H1 (cell line): ENCODE measurements around the gene CLIC1. TPM values are rescaled to one million over a fixed set of nuclear protein-coding genes. Genes with fewer than 3 reads are reported as not detected.

Experiments
- CTCF ChIA-PET: fragments of 300-600 bp; sonication (Branson Sonifier 250); formaldehyde crosslinking; loops from one replicate; lab custom pipeline; 2021; ENCODE audit not compliant: partially characterized antibody; lab: Charles Lee
- POLR2A ChIA-PET: fragments of 300-600 bp; sonication (Branson Sonifier 250); formaldehyde crosslinking; loops from one replicate; lab custom pipeline; 2021; ENCODE audit warnings: inconsistent platforms; ENCODE audit not compliant: partially characterized antibody; lab: Charles Lee
- DNase-seq, 2 experiments: peaks; one replicate each; pipeline versions ENCODE4 v3.0.0 to v3.0.0-alpha.2; 2010 to 2022; ENCODE audit warnings: low spot score in 2 of 2, low read depth in 1 of 2, mixed read lengths in 1 of 2
- FAIRE-seq: peaks from 2 replicates; lab custom pipeline; 2011; peaks lifted over from hg19 to GRCh38; lab: Jason Lieb, UNC
- H2AFZ ChIP-seq: 2 replicates; pipeline ENCODE4 v1.8.1; 2012; ENCODE audit warnings: low read length, inconsistent platforms
- H2AK5ac ChIP-seq: 2 replicates; pipeline ENCODE4 v1.6.1; 2013; ENCODE audit warnings: low read depth, low read length
- H2BK120ac ChIP-seq: replicated peaks from 2 replicates; pipeline ENCODE3; 2013; ENCODE audit warnings: low read depth, low read length, inconsistent platforms
- H2BK12ac ChIP-seq: 2 replicates; pipeline ENCODE4 v1.6.1; 2013; ENCODE audit warnings: low read depth, low read length
- H2BK15ac ChIP-seq: 2 replicates; pipeline ENCODE4 v1.6.1; 2013; ENCODE audit warnings: low read length
- H2BK20ac ChIP-seq: 2 replicates; pipeline ENCODE4 v1.6.1; 2013; ENCODE audit warnings: low read length
- H2BK5ac ChIP-seq: 2 replicates; pipeline ENCODE4 v1.6.1; 2013; ENCODE audit warnings: low read depth, low read length
- H3K14ac ChIP-seq: 2 replicates; pipeline ENCODE4 v1.6.1; 2013; ENCODE audit warnings: inconsistent platforms; ENCODE audit not compliant: insufficient read length
- H3K18ac ChIP-seq: 2 replicates; pipeline ENCODE4 v1.6.1; 2013; ENCODE audit warnings: low read length; ENCODE audit errors: extremely low read depth
- H3K23ac ChIP-seq: 2 replicates; pipeline ENCODE4 v1.6.1; 2013; ENCODE audit warnings: inconsistent platforms; ENCODE audit not compliant: insufficient read length
- H3K23me2 ChIP-seq: 2 replicates; pipeline ENCODE4 v1.6.1; 2013; ENCODE audit warnings: low read depth, low read length
- H3K27ac ChIP-seq: 2 replicates; pipeline ENCODE4 v1.6.1; 2011; ENCODE audit warnings: low read depth, low read length, inconsistent platforms
- H3K27me3 ChIP-seq, 4 experiments: replicated peaks in 1 of 4; 1 replicate in 1 of 4; 2 replicates in 3 of 4; pipeline versions ENCODE4 v1.6.1 to v1.8.1; 2011 to 2013; ENCODE audit warnings: low read length in 3 of 4, mild to moderate bottlenecking in 3 of 4, inconsistent platforms in 2 of 4, mixed read lengths in 2 of 4, moderate library complexity in 1 of 4; ENCODE audit not compliant: control insufficient read depth in 3 of 4, insufficient read depth in 3 of 4; ENCODE audit errors: extremely low read depth in 1 of 4
- H3K36me3 ChIP-seq, 4 experiments: 2 replicates each; pipeline versions ENCODE4 v1.6.1 to v1.8.1; 2011 to 2013; ENCODE audit warnings: mild to moderate bottlenecking in 4 of 4, low read length in 3 of 4, moderate library complexity in 2 of 4, control low read depth in 1 of 4, inconsistent platforms in 1 of 4; ENCODE audit not compliant: insufficient read depth in 4 of 4, control insufficient read depth in 2 of 4
- H3K4ac ChIP-seq: replicated peaks from 2 replicates; pipeline ENCODE3; 2013; ENCODE audit warnings: low read length, low read depth, mixed read lengths, inconsistent platforms; ENCODE audit not compliant: insufficient read length
- H3K4me1 ChIP-seq, 4 experiments: replicated peaks in 1 of 4; 1 replicate in 1 of 4; 2 replicates in 3 of 4; pipeline versions ENCODE4 v1.6.1 to v1.8.1; 2011 to 2013; ENCODE audit warnings: low read length in 3 of 4, inconsistent platforms in 2 of 4, mixed read lengths in 1 of 4; ENCODE audit not compliant: insufficient read depth in 4 of 4, control insufficient read depth in 3 of 4
- H3K4me2 ChIP-seq, 2 experiments: 2 replicates each; pipeline versions ENCODE4 v1.6.1 to v1.8.1; 2011 to 2013; ENCODE audit warnings: low read depth in 2 of 2, low read length in 2 of 2, control low read depth in 1 of 2, inconsistent platforms in 1 of 2, mild to moderate bottlenecking in 1 of 2; ENCODE audit not compliant: insufficient read depth in 1 of 2
- H3K4me3 ChIP-seq, 4 experiments: fragments of 200-600, 300-600 bp in 1 of 4; sonication (generic), shearing (Covaris generic), sonication (Bioruptor Twin) in 1 of 4; 2 replicates each; pipeline versions ENCODE4 v1.5.1 to v1.8.1; 2011 to 2016; ENCODE audit warnings: low read length in 4 of 4, low read depth in 3 of 4, control low read depth in 2 of 4, inconsistent platforms in 2 of 4, mild to moderate bottlenecking in 2 of 4, mixed read lengths in 1 of 4, moderate library complexity in 1 of 4; ENCODE audit not compliant: insufficient read depth in 2 of 4; ENCODE audit errors: extremely low read depth in 1 of 4
- H3K56ac ChIP-seq: replicated peaks from 2 replicates; pipeline ENCODE3; 2013; ENCODE audit warnings: low read depth, mild to moderate bottlenecking, mixed read lengths, low read length, inconsistent platforms; ENCODE audit not compliant: insufficient read length
- H3K79me1 ChIP-seq: 2 replicates; pipeline ENCODE4 v1.6.1; 2013; ENCODE audit warnings: low read depth, low read length, control low read depth
- H3K79me2 ChIP-seq, 2 experiments: 2 replicates each; pipeline versions ENCODE4 v1.6.1 to v1.8.1; 2012 to 2013; ENCODE audit warnings: low read length in 2 of 2, mild to moderate bottlenecking in 2 of 2, inconsistent platforms in 1 of 2; ENCODE audit not compliant: insufficient read depth in 2 of 2, control insufficient read depth in 1 of 2
- H3K9ac ChIP-seq, 4 experiments: replicated peaks in 1 of 4; 1 replicate in 1 of 4; 2 replicates in 3 of 4; pipeline versions ENCODE4 v1.6.1 to v1.8.1; 2011 to 2013; ENCODE audit warnings: low read depth in 3 of 4, low read length in 3 of 4, control low read depth in 2 of 4, mild to moderate bottlenecking in 2 of 4, moderate library complexity in 2 of 4, inconsistent platforms in 1 of 4; ENCODE audit errors: extremely low read depth in 1 of 4
- H3K9me3 ChIP-seq, 2 experiments: 2 replicates each; pipeline versions ENCODE4 v1.6.1 to v1.8.1; 2012 to 2013; ENCODE audit warnings: mild to moderate bottlenecking in 2 of 2, moderate library complexity in 2 of 2, control low read depth in 1 of 2, inconsistent platforms in 1 of 2, low read depth in 1 of 2, low read length in 1 of 2, mixed read lengths in 1 of 2; ENCODE audit not compliant: insufficient read depth in 2 of 2
- H4K20me1 ChIP-seq, 2 experiments: replicated peaks in 1 of 2; 2 replicates each; pipeline versions ENCODE3 to v1.8.1; 2011 to 2013; ENCODE audit warnings: inconsistent platforms in 2 of 2, low read length in 2 of 2, mild to moderate bottlenecking in 1 of 2; ENCODE audit not compliant: insufficient read depth in 2 of 2, control insufficient read depth in 1 of 2
- H4K5ac ChIP-seq: 2 replicates; pipeline ENCODE4 v1.6.1; 2013; ENCODE audit warnings: low read length, low read depth, mixed read lengths, inconsistent platforms; ENCODE audit not compliant: insufficient read length
- H4K8ac ChIP-seq: 2 replicates; pipeline ENCODE4 v1.8.0; 2013; ENCODE audit warnings: mild to moderate bottlenecking, moderate library complexity, low read length, inconsistent platforms; ENCODE audit not compliant: insufficient read depth; ENCODE audit errors: extremely low read depth
- H4K91ac ChIP-seq: replicated peaks from 2 replicates; pipeline ENCODE3; 2013; ENCODE audit warnings: low read length, mixed read lengths, inconsistent platforms; ENCODE audit not compliant: insufficient read length
- CTBP2 ChIP-seq: IDR thresholded peaks from 2 replicates; pipeline ENCODE4 v1.7.0; 2011; ENCODE audit warnings: borderline replicate concordance, mild to moderate bottlenecking, moderate library complexity, mixed read lengths, low read length; ENCODE audit not compliant: insufficient read depth, insufficient read length
- JUN ChIP-seq: IDR thresholded peaks from 2 replicates; pipeline ENCODE4 v1.6.1; 2011; ENCODE audit warnings: low read depth, mild to moderate bottlenecking, improper control_type of control experiment, low read length
- KDM5A ChIP-seq: fragments of 200-600 bp; IDR thresholded peaks from 2 replicates; pipeline ENCODE4 v1.7.1; 2012; ENCODE audit warnings: mild to moderate bottlenecking, low read length, inconsistent platforms, mixed read lengths
- POLR2A ChIP-seq, 2 experiments: IDR thresholded peaks; 1 replicate in 1 of 2; 2 replicates in 1 of 2; pipeline ENCODE4 v1.6.1; 2011; ENCODE audit warnings: low read depth in 2 of 2, low read length in 2 of 2, mild to moderate bottlenecking in 2 of 2; ENCODE audit errors: control extremely low read depth in 1 of 2
- RNF2 ChIP-seq: fragments of 200-900, 300-1000 bp; sonication (generic); IDR thresholded peaks from 2 replicates; pipeline ENCODE4 v1.7.1; 2016; ENCODE audit warnings: borderline replicate concordance, low read depth, mild to moderate bottlenecking, antibody characterized with exemption, low read length; ENCODE audit not compliant: poor library complexity, severe bottlenecking; ENCODE audit errors: missing control alignments
- WGBS, 2 experiments: shearing (Covaris generic) in 1 of 2; methylation state at CpG; one replicate each; pipeline versions ENCODE4 v1.1.6 to v1.1.7; 2013 to 2015; ENCODE audit warnings: low lambda C conversion rate in 2 of 2, mixed read lengths in 2 of 2, inconsistent platforms in 1 of 2, low coverage in 1 of 2, missing lambda C conversion rate in 1 of 2; ENCODE audit not compliant: insufficient replicate concordance in 2 of 2, insufficient coverage in 1 of 2, insufficient read length in 1 of 2; ENCODE audit errors: extremely low coverage in 1 of 2, missing lambda C conversion rate in 1 of 2; 5-methylcytosine and 5-hydroxymethylcytosine counted together
- polyA plus RNA-seq, 7 experiments: library from polyadenylated mRNA; depleted of rRNA in 3 of 7; stranded (reverse) in 5 of 7; unstranded in 2 of 7; fragments of >200 nt in 5 of 7; fragments of 200-250 nt in 2 of 7; gene quantifications; 1 replicate in 5 of 7; 2 replicates in 1 of 7; 4 replicates in 1 of 7; pipeline versions ENCODE4 v1.2.1 to v1.2.3, GENCODE V29; 2011 to 2013; ENCODE audit warnings: missing spikeins in 2 of 7, mixed read lengths in 2 of 7
- total RNA-seq: library from RNA; stranded (reverse); fragmentation: NEBNext Ultra II Directional; extraction: Animal tissue kit (Norgen Biotek cat#: 25700); gene quantifications from 2 replicates; pipeline ENCODE4 v1.2.1, GENCODE V29; 2021

CLIC1 gene
- total and polyA plus RNA-seq, 2 of the 8 experiments (the other 6 are each of a cell fraction or from before 2014, with no cell fraction given) = 250 to 277 TPM

DNA sequence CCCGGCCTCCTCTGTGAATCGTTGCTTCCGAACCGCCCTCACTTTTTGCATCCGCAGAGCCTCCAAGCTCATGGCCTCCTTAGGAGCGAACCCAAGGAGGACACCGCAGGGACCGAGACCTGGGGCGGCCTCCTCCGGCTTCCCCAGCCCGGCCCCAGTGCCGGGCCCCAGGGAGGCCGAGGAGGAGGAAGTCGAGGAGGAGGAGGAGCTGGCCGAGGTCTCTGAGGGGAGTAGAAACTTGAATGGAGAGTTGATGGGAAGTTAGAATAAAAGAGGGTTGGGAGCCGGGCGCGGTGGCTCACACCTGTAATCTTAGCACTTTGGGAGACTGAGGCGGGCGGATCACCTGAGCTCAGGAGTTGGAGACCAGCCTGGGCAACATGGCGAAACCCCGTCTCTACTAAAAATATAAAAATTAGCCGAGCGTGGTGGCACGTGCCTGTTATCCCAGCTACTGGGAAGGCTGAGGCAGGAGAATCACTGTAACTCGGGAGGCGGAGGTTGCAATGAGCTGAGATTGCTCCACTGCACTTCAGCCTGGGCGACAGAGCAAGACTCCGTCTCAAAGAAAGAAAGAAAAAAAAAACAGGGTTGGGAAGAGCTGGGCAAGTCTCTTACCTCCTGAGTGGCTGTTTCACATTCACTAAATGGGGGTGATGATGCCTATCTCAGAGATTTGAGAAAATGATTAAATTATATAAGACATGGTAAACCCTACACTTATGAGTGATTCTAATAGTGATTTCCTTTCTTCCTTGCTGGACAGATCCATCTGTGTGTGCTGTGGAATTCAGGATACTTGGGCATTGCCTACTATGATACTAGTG lies 4.3 kb upstream of the CLIC1 start:
- Histone ChIP-seq H2BK20ac (0 out of 2 replicates have a peak overlapping the region, but pooled peaks have one; percentile 75), H3K36me3 (peaks cover 0 to 12% (median 0%) of the 10 kb centered on the region in 4 experiments; a peak in 3 of 8 replicates), H3K4me3 (peak overlapping the region; percentile 36 to 65 (median 47)), H4K20me1 (no peaks in the 10 kb centered on the region), H2AFZ (no peak overlapping the region), H2BK15ac (peak overlapping the region; percentile 93; the same call in 1 of the 2 replicates), H3K56ac (peak overlapping the region; percentile 80), H3K23me2 (peaks cover 11% of the 10 kb centered on the region), H3K9ac (peak overlapping the region; percentile 70 to 96 (median 92)), H4K8ac (peak overlapping the region; percentile 98; the same call in 1 of the 2 replicates), H3K27ac (peak overlapping the region; percentile 92), H2AK5ac (peak overlapping the region; percentile 68), H3K4me1 (peaks cover 16 to 22% (median 21%) of the 10 kb centered on the region in 4 experiments), H3K9me3 (no peaks in the 10 kb centered on the region; a peak in 1 of 4 replicates), H3K18ac (peak overlapping the region; percentile 98), H4K91ac (peak overlapping the region; percentile 75), H3K79me1 (no peaks in the 10 kb centered on the region), H3K27me3 (no peaks in the 10 kb centered on the region), H2BK120ac (peak overlapping the region; percentile 58), H2BK5ac (peak overlapping the region; percentile 98), H3K14ac (no peak overlapping the region), H4K5ac (peak overlapping the region; percentile 70), H2BK12ac (peak overlapping the region; percentile 88; the same call in 1 of the 2 replicates), H3K4me2 (peak overlapping the region; percentile 86 to 99), H3K23ac (no peak overlapping the region), H3K4ac (peak overlapping the region; percentile 40), H3K79me2 (peaks cover 0 to 10% of the 10 kb centered on the region in 2 experiments; a peak in 2 of 4 replicates)
- no peak for TF ChIP-seq JUN
- peak; percentile 15 for TF ChIP-seq RNF2
- TF ChIP-seq POLR2A (IDR thresholded peaks at IDR 0.05; ENCODE audit: control extremely low read depth in 1 of 2, low read depth in 2 of 2, low read length in 2 of 2) = peak in 1 of 2 experiments; percentile 58; a peak in 1 of 3 replicates
- TF ChIP-seq KDM5A = no peak
- TF ChIP-seq CTBP2 = no peak
- DNase-seq (no peak), FAIRE-seq (no peak)
- 57% methylated on average over 26 of the region's 29 CpGs; no CpG with 5 or more reads in 1 of the 2 experiments for WGBS, 2 experiments
- CTCF ChIA-PET = interaction anchor here (0.8 to 5.9 kb wide), 14 partner anchors 11 to 160 kb away, joined by 3 to 52 read pairs (median 4); partner anchors contain the start of genes DDAH2, MPIG6B, SAPCD1 and VARS1
- POLR2A ChIA-PET = interaction anchor here (0.6 to 8.7 kb wide), 44 partner anchors 10 to 199 kb away, joined by 3 to 73 read pairs (median 8); partner anchors contain the start of genes ABHD16A, APOM, ATP6V1G2 and BAG6
